Measurements from ENCODE around the gene PALD1. TPM values are rescaled to one million over a fixed set of nuclear protein-coding genes. Genes with fewer than 3 reads are reported as not detected.

The PALD1 gene
- total and polyA plus RNA-seq, 7 donors, result 1.8 to 33.8 (median 13.9) TPM

- Histone ChIP-seq H3K27me3 (no peaks in the 10 kb centered on the region), H3K36me3 (peaks cover 0 to 11% (median 0%) of the 10 kb centered on the region in 4 donors), H3K27ac (no peak overlapping the region), H3K4me1 (peaks cover 0 to 17% (median 11%) of the 10 kb centered on the region in 4 donors), H3K4me3 (no peak overlapping the region), H3K9me3 (no peaks in the 10 kb centered on the region)
- DNase-seq, result peak; percentile 61
- TF ChIP-seq POLR2AphosphoS5 (IDR thresholded peaks at IDR 0.05), result peak in 1 of 4 donors; percentile 12
- TF ChIP-seq CTCF (IDR thresholded peaks at IDR 0.05), result no peak
- intact Hi-C loops (cut with DNase I), result no loop called here
- 44 to 57% methylated on average over 4 of the region's 4 CpGs for WGBS, 2 donors
Measured at GRCh38 chr10:70575486-70575873, 96.9 kb downstream of the PALD1 start.

- TF ChIP-seq POLR2AphosphoS5 (IDR thresholded peaks at IDR 0.05) (peak in 1 of 4 donors; percentile 10), POLR2A (IDR thresholded peaks at IDR 0.05) (no peak), EP300 (IDR thresholded peaks at IDR 0.05) (no peak), CTCF (IDR thresholded peaks at IDR 0.05) (no peak)
- Histone ChIP-seq H3K27me3 (no peaks in the 10 kb centered on the region), H3K36me3 (peaks cover 0 to 6% (median 0%) of the 10 kb centered on the region in 4 donors), H3K4me3 (no peak overlapping the region), H3K9me3 (no peaks in the 10 kb centered on the region), H3K4me1 (peaks cover 0 to 17% (median 11%) of the 10 kb centered on the region in 4 donors), H3K27ac (no peak overlapping the region)
- DNase-seq, result peak; percentile 67
- WGBS, 2 donors, result 32 to 40% methylated on average over 12 of the region's 12 CpGs
- intact Hi-C loops (cut with DNase I), result no loop called here
Measured at GRCh38 chr10:70575874-70576802, 97.6 kb downstream of the PALD1 start.

GRCh38 chr10:70576803-70577517 lies 98.4 kb downstream of the PALD1 start:
- Histone ChIP-seq H3K27me3 (no peaks in the 10 kb centered on the region), H3K27ac (no peak overlapping the region), H3K4me3 (no peak overlapping the region), H3K36me3 (peaks cover 0 to 4% (median 0%) of the 10 kb centered on the region in 4 donors), H3K9me3 (no peaks in the 10 kb centered on the region), H3K4me1 (peaks cover 0 to 17% (median 11%) of the 10 kb centered on the region in 4 donors)
- intact Hi-C loops (cut with DNase I), result no loop called here
- DNase-seq, result no peak
- TF ChIP-seq EP300 (IDR thresholded peaks at IDR 0.05) (no peak), POLR2A (IDR thresholded peaks at IDR 0.05) (no peak), POLR2AphosphoS5 (IDR thresholded peaks at IDR 0.05) (no peak), CTCF (IDR thresholded peaks at IDR 0.05) (no peak)
- 72 to 81% methylated on average over 2 of the region's 2 CpGs for WGBS, 2 donors

- intact Hi-C loops (cut with DNase I), result no loop called here
Measured at GRCh38 chr10:70578371-70578947, 99.9 kb downstream of the PALD1 start.

More at GRCh38 chr10:70578371-70578947, 99.9 kb downstream of the PALD1 start:
- Histone ChIP-seq H3K4me3 (no peak overlapping the region), H3K27ac (no peak overlapping the region), H3K9me3 (no peaks in the 10 kb centered on the region), H3K4me1 (peaks cover 0 to 17% (median 11%) of the 10 kb centered on the region in 4 donors), H3K27me3 (no peaks in the 10 kb centered on the region), H3K36me3 (no peaks in the 10 kb centered on the region)
- TF ChIP-seq POLR2AphosphoS5 (IDR thresholded peaks at IDR 0.05), result no peak
- TF ChIP-seq EP300 (IDR thresholded peaks at IDR 0.05), result no peak
- no peak for TF ChIP-seq CTCF (IDR thresholded peaks at IDR 0.05)
- no peak for TF ChIP-seq POLR2A (IDR thresholded peaks at IDR 0.05)
- 52 to 65% methylated on average over 7 of the region's 7 CpGs for WGBS, 2 donors
- peak; percentile 15 for DNase-seq

Data from sigmoid colon (tissue), 7 donors.